Measurements from ENCODE around the gene LLGL2. TPM values are rescaled to one million over a fixed set of nuclear protein-coding genes. Genes with fewer than 3 reads are reported as not detected.

LLGL2 gene
- total and polyA plus RNA-seq, 10 of the 15 experiments (the other 5 are each of a cell fraction or from before 2014, with no cell fraction given) = 0.21 to 9.9 (median 4.5) TPM

- DNase-seq (ENCODE audit: low read depth, low spot score) (no peak), ATAC-seq (no peak), FAIRE-seq (no peak)
- no peak overlapping the region for H3K9ac ChIP-seq (ENCODE audit: control insufficient read depth, insufficient read depth, low read length)
- ChIA-PET SMC1A (ENCODE audit: uncharacterized antibody, unreplicated experiment) (no interaction called here), RAD21 (ENCODE audit: unreplicated experiment) (no interaction called here), POLR2A (interaction anchor here (0.5 kb wide), 2 partner anchors 101 to 606 kb away, joined by 3 read pairs; no protein-coding TSS in a partner anchor), CTCF (interaction anchor here (0.7 to 1.1 kb wide), 2 partner anchors 149 to 158 kb away, joined by 3 read pairs; no protein-coding TSS in a partner anchor)
- intact Hi-C loops (cut with micrococcal nuclease; ENCODE audit: unreplicated experiment) = no loop called here
- H3K9me3 ChIP-seq (replicated peaks; ENCODE audit: control insufficient read depth, insufficient read depth, low read length) = no peaks in the 10 kb centered on the region
- no peaks in the 10 kb centered on the region for H3K4me1 ChIP-seq (ENCODE audit: control insufficient read depth, insufficient read depth, low read length)
- no peaks in the 10 kb centered on the region for H4K20me1 ChIP-seq (ENCODE audit: control insufficient read depth, insufficient read depth)
- H3K79me2 ChIP-seq (ENCODE audit: control insufficient read depth, insufficient read depth, low read length) = no peaks in the 10 kb centered on the region
- BruUV-seq (replicated peaks) = no TSS peak
- no peaks in the 10 kb centered on the region for H3K27me3 ChIP-seq (replicated peaks in 1 of 2; ENCODE audit: control insufficient read depth in 2 of 2, insufficient read depth in 2 of 2, low read length in 1 of 2)
- in situ Hi-C loops (cut with MboI) = no loop called here
- H3K27ac ChIP-seq (ENCODE audit: control insufficient read depth, insufficient read depth) = no peak overlapping the region
- no peak overlapping the region for H2AFZ ChIP-seq (ENCODE audit: control insufficient read depth, low read depth, low read length)
- TF ChIP-seq TCF3 (IDR thresholded peaks at IDR 0.05; ENCODE audit: borderline replicate concordance, insufficient read depth, low read depth, low read length) (no peak), SUPT20H (IDR thresholded peaks at IDR 0.05; ENCODE audit: borderline replicate concordance, control insufficient read depth, low read depth, low read length) (no peak), PAX8 (IDR thresholded peaks at IDR 0.05) (no peak), RELA (IDR thresholded peaks at IDR 0.05; ENCODE audit: borderline replicate concordance, partially characterized antibody) (no peak), ZBTB40 (IDR thresholded peaks at IDR 0.05; ENCODE audit: borderline replicate concordance) (no peak), GABPA (IDR thresholded peaks at IDR 0.05; ENCODE audit: low read depth) (no peak), HDAC2 (IDR thresholded peaks at IDR 0.05) (no peak), FOXK2 (IDR thresholded peaks at IDR 0.05) (no peak)
- TF ChIP-seq, protein P1, sequence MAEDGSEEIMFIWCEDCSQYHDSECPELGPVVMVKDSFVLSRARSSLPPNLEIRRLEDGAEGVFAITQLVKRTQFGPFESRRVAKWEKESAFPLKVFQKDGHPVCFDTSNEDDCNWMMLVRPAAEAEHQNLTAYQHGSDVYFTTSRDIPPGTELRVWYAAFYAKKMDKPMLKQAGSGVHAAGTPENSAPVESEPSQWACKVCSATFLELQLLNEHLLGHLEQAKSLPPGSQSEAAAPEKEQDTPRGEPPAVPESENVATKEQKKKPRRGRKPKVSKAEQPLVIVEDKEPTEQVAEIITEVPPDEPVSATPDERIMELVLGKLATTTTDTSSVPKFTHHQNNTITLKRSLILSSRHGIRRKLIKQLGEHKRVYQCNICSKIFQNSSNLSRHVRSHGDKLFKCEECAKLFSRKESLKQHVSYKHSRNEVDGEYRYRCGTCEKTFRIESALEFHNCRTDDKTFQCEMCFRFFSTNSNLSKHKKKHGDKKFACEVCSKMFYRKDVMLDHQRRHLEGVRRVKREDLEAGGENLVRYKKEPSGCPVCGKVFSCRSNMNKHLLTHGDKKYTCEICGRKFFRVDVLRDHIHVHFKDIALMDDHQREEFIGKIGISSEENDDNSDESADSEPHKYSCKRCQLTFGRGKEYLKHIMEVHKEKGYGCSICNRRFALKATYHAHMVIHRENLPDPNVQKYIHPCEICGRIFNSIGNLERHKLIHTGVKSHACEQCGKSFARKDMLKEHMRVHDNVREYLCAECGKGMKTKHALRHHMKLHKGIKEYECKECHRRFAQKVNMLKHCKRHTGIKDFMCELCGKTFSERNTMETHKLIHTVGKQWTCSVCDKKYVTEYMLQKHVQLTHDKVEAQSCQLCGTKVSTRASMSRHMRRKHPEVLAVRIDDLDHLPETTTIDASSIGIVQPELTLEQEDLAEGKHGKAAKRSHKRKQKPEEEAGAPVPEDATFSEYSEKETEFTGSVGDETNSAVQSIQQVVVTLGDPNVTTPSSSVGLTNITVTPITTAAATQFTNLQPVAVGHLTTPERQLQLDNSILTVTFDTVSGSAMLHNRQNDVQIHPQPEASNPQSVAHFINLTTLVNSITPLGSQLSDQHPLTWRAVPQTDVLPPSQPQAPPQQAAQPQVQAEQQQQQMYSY (CRISPR knock-in tag; IDR thresholded peaks at IDR 0.05) = no peak
- H3K36me3 ChIP-seq (ENCODE audit: control insufficient read depth in 2 of 2, insufficient read depth in 2 of 2, low read length in 1 of 2) = peaks cover 6 to 12% of the 10 kb centered on the region in 2 experiments; a peak in 3 of 4 replicates
- no peak overlapping the region for H3K4me3 ChIP-seq
- no peak overlapping the region for H3K4me2 ChIP-seq (ENCODE audit: control insufficient read depth, insufficient read depth)
- 96% methylated on average over 6 of the region's 8 CpGs for WGBS (ENCODE audit: insufficient coverage, insufficient replicate concordance, low lambda C conversion rate, missing lambda C conversion rate)
Observed at GRCh38 chr17:75476271-75476671, 49.2 kb upstream of the LLGL2 start.
